ENCODE data around the gene RYR2.

Gene RYR2

GRCh38 chr1:237062976-237063375 lies 21.0 kb downstream of the RYR2 start:
- Histone ChIP-seq H3K36me3 (ENCODE audit: low read depth) (no peaks in the 10 kb centered on the region), H3K9me3 (ENCODE audit: severe bottlenecking) (no peaks in the 10 kb centered on the region), H3K4me1 (ENCODE audit: insufficient read depth, poor library complexity, severe bottlenecking) (no peaks in the 10 kb centered on the region), H3K27me3 (ENCODE audit: insufficient read depth, poor library complexity, severe bottlenecking) (no peaks in the 10 kb centered on the region), H3K27ac (ENCODE audit: poor library complexity, severe bottlenecking) (no peak overlapping the region), H3K4me3 (ENCODE audit: severe bottlenecking) (no peak overlapping the region)
- no peak for DNase-seq (ENCODE audit: low spot score)
- TF ChIP-seq CTCF (IDR thresholded peaks at IDR 0.05; ENCODE audit: poor library complexity, severe bottlenecking) = no peak
- no peak for ATAC-seq (ENCODE audit: low read depth)

- DNase-seq (ENCODE audit: low spot score) = no peak
- no peak for TF ChIP-seq CTCF (IDR thresholded peaks at IDR 0.05; ENCODE audit: poor library complexity, severe bottlenecking)
- no peaks in the 10 kb centered on the region for H3K4me1 ChIP-seq (ENCODE audit: insufficient read depth, poor library complexity, severe bottlenecking)
- H3K9me3 ChIP-seq (ENCODE audit: severe bottlenecking) = no peaks in the 10 kb centered on the region
- H3K4me3 ChIP-seq (ENCODE audit: severe bottlenecking) = no peak overlapping the region
- ATAC-seq (ENCODE audit: low read depth) = no peak
- no peaks in the 10 kb centered on the region for H3K36me3 ChIP-seq (ENCODE audit: low read depth)
- H3K27ac ChIP-seq (ENCODE audit: poor library complexity, severe bottlenecking) = no peak overlapping the region
- H3K27me3 ChIP-seq (ENCODE audit: insufficient read depth, poor library complexity, severe bottlenecking) = no peaks in the 10 kb centered on the region
These were observed 23.9 kb downstream of the RYR2 start for GRCh38 chr1:237065903-237066302.

GRCh38 chr1:237070519-237070918 lies 28.5 kb downstream of the RYR2 start:
- H3K4me1 ChIP-seq (ENCODE audit: insufficient read depth, poor library complexity, severe bottlenecking) = no peaks in the 10 kb centered on the region
- H3K4me3 ChIP-seq (ENCODE audit: severe bottlenecking) = no peak overlapping the region
- no peaks in the 10 kb centered on the region for H3K36me3 ChIP-seq (ENCODE audit: low read depth)
- TF ChIP-seq CTCF (IDR thresholded peaks at IDR 0.05; ENCODE audit: poor library complexity, severe bottlenecking) = no peak
- ATAC-seq (ENCODE audit: low read depth) (no peak), DNase-seq (ENCODE audit: low spot score) (no peak)
- no peak overlapping the region for H3K27ac ChIP-seq (ENCODE audit: poor library complexity, severe bottlenecking)
- H3K27me3 ChIP-seq (ENCODE audit: insufficient read depth, poor library complexity, severe bottlenecking) = no peaks in the 10 kb centered on the region
- no peaks in the 10 kb centered on the region for H3K9me3 ChIP-seq (ENCODE audit: severe bottlenecking)

GRCh38 chr1:237071641-237072420 lies 29.8 kb downstream of the RYR2 start:
- DNase-seq (ENCODE audit: low spot score) (no peak), ATAC-seq (ENCODE audit: low read depth) (no peak)
- Histone ChIP-seq H3K27ac (ENCODE audit: poor library complexity, severe bottlenecking) (no peak overlapping the region), H3K27me3 (ENCODE audit: insufficient read depth, poor library complexity, severe bottlenecking) (no peaks in the 10 kb centered on the region), H3K36me3 (ENCODE audit: low read depth) (no peaks in the 10 kb centered on the region), H3K9me3 (ENCODE audit: severe bottlenecking) (no peaks in the 10 kb centered on the region), H3K4me3 (ENCODE audit: severe bottlenecking) (no peak overlapping the region), H3K4me1 (ENCODE audit: insufficient read depth, poor library complexity, severe bottlenecking) (no peaks in the 10 kb centered on the region)
- no peak for TF ChIP-seq CTCF (IDR thresholded peaks at IDR 0.05; ENCODE audit: poor library complexity, severe bottlenecking)

GRCh38 chr1:237074371-237075117 lies 32.6 kb downstream of the RYR2 start:
- H3K4me3 ChIP-seq (ENCODE audit: severe bottlenecking) = no peak overlapping the region
- H3K27ac ChIP-seq (ENCODE audit: poor library complexity, severe bottlenecking) = no peak overlapping the region
- TF ChIP-seq CTCF (IDR thresholded peaks at IDR 0.05; ENCODE audit: poor library complexity, severe bottlenecking) = no peak
- no peaks in the 10 kb centered on the region for H3K27me3 ChIP-seq (ENCODE audit: insufficient read depth, poor library complexity, severe bottlenecking)
- no peaks in the 10 kb centered on the region for H3K36me3 ChIP-seq (ENCODE audit: low read depth)
- ATAC-seq (ENCODE audit: low read depth) = no peak
- H3K4me1 ChIP-seq (ENCODE audit: insufficient read depth, poor library complexity, severe bottlenecking) = no peaks in the 10 kb centered on the region
- DNase-seq (ENCODE audit: low spot score) = no peak
- H3K9me3 ChIP-seq (ENCODE audit: severe bottlenecking) = no peaks in the 10 kb centered on the region
